H1 (cell line): ENCODE measurements around the gene ARHGAP24. TPM values are rescaled to one million over a fixed set of nuclear protein-coding genes. Genes with fewer than 3 reads are reported as not detected.

Experiments used
- CTCF ChIA-PET: fragments of 300-600 bp; sonication (Branson Sonifier 250); formaldehyde crosslinking; loops from one replicate; lab custom pipeline; 2021; ENCODE audit not compliant: partially characterized antibody; lab: Charles Lee
- POLR2A ChIA-PET: fragments of 300-600 bp; sonication (Branson Sonifier 250); formaldehyde crosslinking; loops from one replicate; lab custom pipeline; 2021; ENCODE audit warnings: inconsistent platforms; ENCODE audit not compliant: partially characterized antibody; lab: Charles Lee
- DNase-seq, 2 experiments: peaks; one replicate each; pipeline versions ENCODE4 v3.0.0 to v3.0.0-alpha.2; 2010 to 2022; ENCODE audit warnings: low spot score in 2 of 2, low read depth in 1 of 2, mixed read lengths in 1 of 2
- FAIRE-seq: peaks from 2 replicates; lab custom pipeline; 2011; peaks lifted over from hg19 to GRCh38; lab: Jason Lieb, UNC
- H2AFZ ChIP-seq: 2 replicates; pipeline ENCODE4 v1.8.1; 2012; ENCODE audit warnings: low read length, inconsistent platforms
- H2AK5ac ChIP-seq: 2 replicates; pipeline ENCODE4 v1.6.1; 2013; ENCODE audit warnings: low read depth, low read length
- H2BK120ac ChIP-seq: replicated peaks from 2 replicates; pipeline ENCODE3; 2013; ENCODE audit warnings: low read depth, low read length, inconsistent platforms
- H2BK12ac ChIP-seq: 2 replicates; pipeline ENCODE4 v1.6.1; 2013; ENCODE audit warnings: low read depth, low read length
- H2BK15ac ChIP-seq: 2 replicates; pipeline ENCODE4 v1.6.1; 2013; ENCODE audit warnings: low read length
- H2BK20ac ChIP-seq: 2 replicates; pipeline ENCODE4 v1.6.1; 2013; ENCODE audit warnings: low read length
- H2BK5ac ChIP-seq: 2 replicates; pipeline ENCODE4 v1.6.1; 2013; ENCODE audit warnings: low read depth, low read length
- H3K14ac ChIP-seq: 2 replicates; pipeline ENCODE4 v1.6.1; 2013; ENCODE audit warnings: inconsistent platforms; ENCODE audit not compliant: insufficient read length
- H3K18ac ChIP-seq: 2 replicates; pipeline ENCODE4 v1.6.1; 2013; ENCODE audit warnings: low read length; ENCODE audit errors: extremely low read depth
- H3K23ac ChIP-seq: 2 replicates; pipeline ENCODE4 v1.6.1; 2013; ENCODE audit warnings: inconsistent platforms; ENCODE audit not compliant: insufficient read length
- H3K23me2 ChIP-seq: 2 replicates; pipeline ENCODE4 v1.6.1; 2013; ENCODE audit warnings: low read depth, low read length
- H3K27ac ChIP-seq: 2 replicates; pipeline ENCODE4 v1.6.1; 2011; ENCODE audit warnings: low read depth, low read length, inconsistent platforms
- H3K27me3 ChIP-seq, 4 experiments: replicated peaks in 1 of 4; 1 replicate in 1 of 4; 2 replicates in 3 of 4; pipeline versions ENCODE4 v1.6.1 to v1.8.1; 2011 to 2013; ENCODE audit warnings: low read length in 3 of 4, mild to moderate bottlenecking in 3 of 4, inconsistent platforms in 2 of 4, mixed read lengths in 2 of 4, moderate library complexity in 1 of 4; ENCODE audit not compliant: control insufficient read depth in 3 of 4, insufficient read depth in 3 of 4; ENCODE audit errors: extremely low read depth in 1 of 4
- H3K36me3 ChIP-seq, 4 experiments: 2 replicates each; pipeline versions ENCODE4 v1.6.1 to v1.8.1; 2011 to 2013; ENCODE audit warnings: mild to moderate bottlenecking in 4 of 4, low read length in 3 of 4, moderate library complexity in 2 of 4, control low read depth in 1 of 4, inconsistent platforms in 1 of 4; ENCODE audit not compliant: insufficient read depth in 4 of 4, control insufficient read depth in 2 of 4
- H3K4ac ChIP-seq: replicated peaks from 2 replicates; pipeline ENCODE3; 2013; ENCODE audit warnings: low read length, low read depth, mixed read lengths, inconsistent platforms; ENCODE audit not compliant: insufficient read length
- H3K4me1 ChIP-seq, 4 experiments: replicated peaks in 1 of 4; 1 replicate in 1 of 4; 2 replicates in 3 of 4; pipeline versions ENCODE4 v1.6.1 to v1.8.1; 2011 to 2013; ENCODE audit warnings: low read length in 3 of 4, inconsistent platforms in 2 of 4, mixed read lengths in 1 of 4; ENCODE audit not compliant: insufficient read depth in 4 of 4, control insufficient read depth in 3 of 4
- H3K4me2 ChIP-seq, 2 experiments: 2 replicates each; pipeline versions ENCODE4 v1.6.1 to v1.8.1; 2011 to 2013; ENCODE audit warnings: low read depth in 2 of 2, low read length in 2 of 2, control low read depth in 1 of 2, inconsistent platforms in 1 of 2, mild to moderate bottlenecking in 1 of 2; ENCODE audit not compliant: insufficient read depth in 1 of 2
- H3K4me3 ChIP-seq, 4 experiments: fragments of 200-600, 300-600 bp in 1 of 4; sonication (generic), shearing (Covaris generic), sonication (Bioruptor Twin) in 1 of 4; 2 replicates each; pipeline versions ENCODE4 v1.5.1 to v1.8.1; 2011 to 2016; ENCODE audit warnings: low read length in 4 of 4, low read depth in 3 of 4, control low read depth in 2 of 4, inconsistent platforms in 2 of 4, mild to moderate bottlenecking in 2 of 4, mixed read lengths in 1 of 4, moderate library complexity in 1 of 4; ENCODE audit not compliant: insufficient read depth in 2 of 4; ENCODE audit errors: extremely low read depth in 1 of 4
- H3K56ac ChIP-seq: replicated peaks from 2 replicates; pipeline ENCODE3; 2013; ENCODE audit warnings: low read depth, mild to moderate bottlenecking, mixed read lengths, low read length, inconsistent platforms; ENCODE audit not compliant: insufficient read length
- H3K79me1 ChIP-seq: 2 replicates; pipeline ENCODE4 v1.6.1; 2013; ENCODE audit warnings: low read depth, low read length, control low read depth
- H3K79me2 ChIP-seq, 2 experiments: 2 replicates each; pipeline versions ENCODE4 v1.6.1 to v1.8.1; 2012 to 2013; ENCODE audit warnings: low read length in 2 of 2, mild to moderate bottlenecking in 2 of 2, inconsistent platforms in 1 of 2; ENCODE audit not compliant: insufficient read depth in 2 of 2, control insufficient read depth in 1 of 2
- H3K9ac ChIP-seq, 4 experiments: replicated peaks in 1 of 4; 1 replicate in 1 of 4; 2 replicates in 3 of 4; pipeline versions ENCODE4 v1.6.1 to v1.8.1; 2011 to 2013; ENCODE audit warnings: low read depth in 3 of 4, low read length in 3 of 4, control low read depth in 2 of 4, mild to moderate bottlenecking in 2 of 4, moderate library complexity in 2 of 4, inconsistent platforms in 1 of 4; ENCODE audit errors: extremely low read depth in 1 of 4
- H3K9me3 ChIP-seq, 2 experiments: 2 replicates each; pipeline versions ENCODE4 v1.6.1 to v1.8.1; 2012 to 2013; ENCODE audit warnings: mild to moderate bottlenecking in 2 of 2, moderate library complexity in 2 of 2, control low read depth in 1 of 2, inconsistent platforms in 1 of 2, low read depth in 1 of 2, low read length in 1 of 2, mixed read lengths in 1 of 2; ENCODE audit not compliant: insufficient read depth in 2 of 2
- H4K20me1 ChIP-seq, 2 experiments: replicated peaks in 1 of 2; 2 replicates each; pipeline versions ENCODE3 to v1.8.1; 2011 to 2013; ENCODE audit warnings: inconsistent platforms in 2 of 2, low read length in 2 of 2, mild to moderate bottlenecking in 1 of 2; ENCODE audit not compliant: insufficient read depth in 2 of 2, control insufficient read depth in 1 of 2
- H4K5ac ChIP-seq: 2 replicates; pipeline ENCODE4 v1.6.1; 2013; ENCODE audit warnings: low read length, low read depth, mixed read lengths, inconsistent platforms; ENCODE audit not compliant: insufficient read length
- H4K8ac ChIP-seq: 2 replicates; pipeline ENCODE4 v1.8.0; 2013; ENCODE audit warnings: mild to moderate bottlenecking, moderate library complexity, low read length, inconsistent platforms; ENCODE audit not compliant: insufficient read depth; ENCODE audit errors: extremely low read depth
- H4K91ac ChIP-seq: replicated peaks from 2 replicates; pipeline ENCODE3; 2013; ENCODE audit warnings: low read length, mixed read lengths, inconsistent platforms; ENCODE audit not compliant: insufficient read length
- CHD2 ChIP-seq: IDR thresholded peaks from 2 replicates; pipeline ENCODE4 v1.6.1; 2012; ENCODE audit warnings: low read length, improper control_type of control experiment
- KDM4A ChIP-seq: IDR thresholded peaks from one replicate; pipeline ENCODE4 v1.7.1; 2012; ENCODE audit warnings: low read depth, mild to moderate bottlenecking, moderate library complexity, low read length, inconsistent platforms; ENCODE audit not compliant: severe bottlenecking
- NANOG ChIP-seq: IDR thresholded peaks from 2 replicates; pipeline ENCODE4 v1.6.1; 2011; ENCODE audit warnings: low read length, low read depth, mild to moderate bottlenecking, inconsistent platforms; ENCODE audit not compliant: insufficient read depth, poor library complexity, severe bottlenecking
- POLR2A ChIP-seq, 2 experiments: IDR thresholded peaks; 1 replicate in 1 of 2; 2 replicates in 1 of 2; pipeline ENCODE4 v1.6.1; 2011; ENCODE audit warnings: low read depth in 2 of 2, low read length in 2 of 2, mild to moderate bottlenecking in 2 of 2; ENCODE audit errors: control extremely low read depth in 1 of 2
- POU5F1 ChIP-seq: IDR thresholded peaks from 2 replicates; pipeline ENCODE4 v1.6.1; 2011; ENCODE audit warnings: low read depth, mild to moderate bottlenecking, low read length, moderate library complexity
- RBBP5 ChIP-seq: IDR thresholded peaks from 2 replicates; pipeline ENCODE4 v1.7.1; 2012; ENCODE audit warnings: low read depth, mild to moderate bottlenecking, inconsistent platforms, low read length, moderate library complexity, borderline replicate concordance
- SIRT6 ChIP-seq: IDR thresholded peaks from one replicate; pipeline ENCODE4 v1.7.1; 2012; ENCODE audit warnings: low read length, inconsistent platforms
- polyA plus RNA-seq, 7 experiments: library from polyadenylated mRNA; depleted of rRNA in 3 of 7; stranded (reverse) in 5 of 7; unstranded in 2 of 7; fragments of >200 nt in 5 of 7; fragments of 200-250 nt in 2 of 7; gene quantifications; 1 replicate in 5 of 7; 2 replicates in 1 of 7; 4 replicates in 1 of 7; pipeline versions ENCODE4 v1.2.1 to v1.2.3, GENCODE V29; 2011 to 2013; ENCODE audit warnings: missing spikeins in 2 of 7, mixed read lengths in 2 of 7
- total RNA-seq: library from RNA; stranded (reverse); fragmentation: NEBNext Ultra II Directional; extraction: Animal tissue kit (Norgen Biotek cat#: 25700); gene quantifications from 2 replicates; pipeline ENCODE4 v1.2.1, GENCODE V29; 2021

The ARHGAP24 gene
- total and polyA plus RNA-seq, 2 of the 8 experiments (the other 6 are each of a cell fraction or from before 2014, with no cell fraction given): 0.08 to 0.50 TPM

- FAIRE-seq (no peak), DNase-seq (no peak)
- H3K14ac ChIP-seq: no peak overlapping the region
- H3K18ac ChIP-seq: no peak overlapping the region
- H3K4me1 ChIP-seq: no peaks in the 10 kb centered on the region; a peak in 1 of 7 replicates
- ChIA-PET POLR2A (no interaction called here), CTCF (no interaction called here)
- H2AFZ ChIP-seq: no peak overlapping the region
- no peak overlapping the region for H2BK120ac ChIP-seq
- no peak overlapping the region for H4K5ac ChIP-seq
- H3K27me3 ChIP-seq: no peaks in the 10 kb centered on the region
- H3K27ac ChIP-seq: no peak overlapping the region
- H3K23ac ChIP-seq: no peak overlapping the region
- no peak overlapping the region for H4K91ac ChIP-seq
- no peaks in the 10 kb centered on the region for H3K9me3 ChIP-seq
- no peaks in the 10 kb centered on the region for H3K79me1 ChIP-seq
- H3K4me2 ChIP-seq: no peak overlapping the region
- no peak overlapping the region for H3K4me3 ChIP-seq
- no peak overlapping the region for H2BK12ac ChIP-seq
- H2BK20ac ChIP-seq: no peak overlapping the region
- no peaks in the 10 kb centered on the region for H3K79me2 ChIP-seq
- no peak overlapping the region for H2BK15ac ChIP-seq
- H2BK5ac ChIP-seq: no peak overlapping the region
- no peak overlapping the region for H3K4ac ChIP-seq
- no peak overlapping the region for H3K9ac ChIP-seq
- no peak overlapping the region for H3K56ac ChIP-seq
- no peak overlapping the region for H4K8ac ChIP-seq
- no peaks in the 10 kb centered on the region for H3K23me2 ChIP-seq
- no peaks in the 10 kb centered on the region for H3K36me3 ChIP-seq
- no peaks in the 10 kb centered on the region for H4K20me1 ChIP-seq
- no peak overlapping the region for H2AK5ac ChIP-seq
- TF ChIP-seq NANOG (no peak), KDM4A (no peak), CHD2 (no peak), RBBP5 (no peak), SIRT6 (no peak), POU5F1 (no peak), POLR2A (IDR thresholded peaks at IDR 0.05; ENCODE audit: control extremely low read depth in 1 of 2, low read depth in 2 of 2, low read length in 2 of 2) (no peak)
These were observed 96.1 kb downstream of the ARHGAP24 start for GRCh38 chr4:85571008-85571407.
